Mesenchymal stem cell (in vitro differentiated cells and primary cell): ENCODE data around the gene ALK.

Source experiments
- DNase-seq: peaks from one replicate; pipeline ENCODE4 v3.0.0-alpha.2; 2013
- H2AFZ ChIP-seq: one replicate; pipeline ENCODE4 v1.6.1; 2013; ENCODE audit warnings: low read depth, mild to moderate bottlenecking, control low read depth, inconsistent platforms, low read length, moderate library complexity
- H2AK5ac ChIP-seq: 2 replicates; pipeline ENCODE4 v1.6.1; 2013; ENCODE audit warnings: low read length, moderate library complexity, mild to moderate bottlenecking, inconsistent platforms; ENCODE audit not compliant: severe bottlenecking
- H2BK120ac ChIP-seq: one replicate; pipeline ENCODE4 v1.6.1; 2013; ENCODE audit warnings: low read depth, mild to moderate bottlenecking, inconsistent platforms, low read length, moderate library complexity
- H2BK12ac ChIP-seq, 2 experiments: one replicate each; pipeline ENCODE4 v1.6.1; 2013; ENCODE audit warnings: inconsistent platforms in 2 of 2, low read length in 2 of 2, mild to moderate bottlenecking in 2 of 2, moderate library complexity in 2 of 2, control low read depth in 1 of 2
- H2BK15ac ChIP-seq: one replicate; pipeline ENCODE4 v1.6.1; 2013; ENCODE audit warnings: mild to moderate bottlenecking, low read depth, inconsistent platforms; ENCODE audit not compliant: poor library complexity, severe bottlenecking
- H2BK5ac ChIP-seq: 2 replicates; pipeline ENCODE4 v1.6.1; 2013; ENCODE audit warnings: low read depth, mild to moderate bottlenecking, low read length, control low read depth, inconsistent platforms; ENCODE audit not compliant: poor library complexity, severe bottlenecking
- H3K14ac ChIP-seq, 2 experiments: one replicate each; pipeline ENCODE4 v1.6.1; 2013; ENCODE audit warnings: inconsistent platforms in 2 of 2, low read length in 2 of 2, control low read depth in 1 of 2, mild to moderate bottlenecking in 1 of 2, moderate library complexity in 1 of 2
- H3K18ac ChIP-seq, 2 experiments: one replicate each; pipeline ENCODE4 v1.6.1; 2013; ENCODE audit warnings: inconsistent platforms in 2 of 2, low read length in 2 of 2, control low read depth in 1 of 2, low read depth in 1 of 2, mild to moderate bottlenecking in 1 of 2
- H3K23ac ChIP-seq, 2 experiments: one replicate each; pipeline ENCODE4 v1.6.1; 2013; ENCODE audit warnings: inconsistent platforms in 2 of 2, low read length in 2 of 2, mild to moderate bottlenecking in 2 of 2, moderate library complexity in 2 of 2, control low read depth in 1 of 2
- H3K27ac ChIP-seq: 2 replicates; pipeline ENCODE4 v1.5.1; 2013; ENCODE audit warnings: mild to moderate bottlenecking, moderate library complexity, low read length, control low read depth, inconsistent platforms; ENCODE audit not compliant: poor library complexity, severe bottlenecking
- H3K27me3 ChIP-seq, 2 experiments: 2 replicates each; pipeline versions ENCODE4 v1.6.1 to v1.7.0; 2013; ENCODE audit warnings: low read length in 2 of 2, mild to moderate bottlenecking in 2 of 2, moderate library complexity in 2 of 2, control low read depth in 1 of 2, inconsistent platforms in 1 of 2; ENCODE audit not compliant: control insufficient read depth in 1 of 2, insufficient read depth in 1 of 2
- H3K36me3 ChIP-seq, 2 experiments: 2 replicates each; pipeline versions ENCODE4 v1.6.1 to v1.7.0; 2013; ENCODE audit warnings: low read length in 2 of 2, control low read depth in 1 of 2, inconsistent platforms in 1 of 2, low read depth in 1 of 2, mild to moderate bottlenecking in 1 of 2; ENCODE audit not compliant: insufficient read depth in 2 of 2, control insufficient read depth in 1 of 2
- H3K4ac ChIP-seq, 2 experiments: one replicate each; pipeline ENCODE4 v1.6.1; 2013; ENCODE audit warnings: inconsistent platforms in 2 of 2, low read length in 2 of 2, mild to moderate bottlenecking in 2 of 2, moderate library complexity in 2 of 2, control low read depth in 1 of 2, low read depth in 1 of 2
- H3K4me1 ChIP-seq: 2 replicates; pipeline ENCODE4 v1.6.1; 2013; ENCODE audit warnings: low read depth, low read length, control low read depth; ENCODE audit not compliant: control insufficient read depth, insufficient read depth
- H3K4me2 ChIP-seq: 2 replicates; pipeline ENCODE4 v1.6.1; 2013; ENCODE audit warnings: low read length, mild to moderate bottlenecking, inconsistent platforms; ENCODE audit not compliant: poor library complexity, severe bottlenecking
- H3K4me3 ChIP-seq, 2 experiments: 2 replicates each; pipeline versions ENCODE4 v1.5.1 to v1.7.0; 2013; ENCODE audit warnings: low read length in 2 of 2, mild to moderate bottlenecking in 2 of 2, control low read depth in 1 of 2, low read depth in 1 of 2; ENCODE audit not compliant: insufficient read depth in 1 of 2
- H3K79me1 ChIP-seq: replicated peaks from 2 replicates; pipeline ENCODE4 v1.6.1; 2013; ENCODE audit warnings: mild to moderate bottlenecking, control low read depth, low read length, inconsistent platforms; ENCODE audit not compliant: poor library complexity, severe bottlenecking
- H3K9ac ChIP-seq: 2 replicates; pipeline ENCODE4 v1.7.0; 2013; ENCODE audit warnings: mild to moderate bottlenecking, low read length, moderate library complexity
- H3K9me3 ChIP-seq: 2 replicates; pipeline ENCODE4 v1.7.0; 2013; ENCODE audit warnings: mild to moderate bottlenecking, low read length; ENCODE audit not compliant: control insufficient read depth
- H4K8ac ChIP-seq: one replicate; pipeline ENCODE4 v1.6.1; 2013; ENCODE audit warnings: inconsistent platforms, mild to moderate bottlenecking, low read length, moderate library complexity
- H4K91ac ChIP-seq: one replicate; pipeline ENCODE4 v1.6.1; 2013; ENCODE audit warnings: mild to moderate bottlenecking, low read length, inconsistent platforms
- WGBS: methylation state at CpG from one replicate; pipeline ENCODE4 v1.1.7; 2013; ENCODE audit warnings: mixed read lengths; 5-methylcytosine and 5-hydroxymethylcytosine counted together

The ALK gene

GRCh38 chr2:29615183-29615582 is 306.2 kb downstream of the ALK start:
- Histone ChIP-seq H3K9me3 (no peaks in the 10 kb centered on the region), H3K4me3 (no peak overlapping the region), H2BK12ac (no peak overlapping the region), H3K14ac (no peak overlapping the region), H4K8ac (no peak overlapping the region), H3K36me3 (no peaks in the 10 kb centered on the region), H3K4ac (no peak overlapping the region), H3K79me1 (no peaks in the 10 kb centered on the region), H3K4me1 (no peaks in the 10 kb centered on the region), H2BK15ac (no peak overlapping the region), H2BK120ac (no peak overlapping the region), H2AFZ (no peak overlapping the region), H3K27ac (no peak overlapping the region), H3K23ac (no peak overlapping the region), H2AK5ac (no peak overlapping the region), H3K9ac (no peak overlapping the region), H2BK5ac (no peak overlapping the region), H4K91ac (no peak overlapping the region), H3K27me3 (no peaks in the 10 kb centered on the region), H3K4me2 (no peak overlapping the region), H3K18ac (no peak overlapping the region)
- 79% methylated on average over 2 of the region's 5 CpGs for WGBS
- no peak for DNase-seq

GRCh38 chr2:29614295-29614830 is 307.0 kb downstream of the ALK start:
- Histone ChIP-seq H4K8ac (no peak overlapping the region), H2BK15ac (no peak overlapping the region), H2BK120ac (no peak overlapping the region), H3K27ac (no peak overlapping the region), H2BK12ac (no peak overlapping the region), H3K4me2 (no peak overlapping the region), H3K4me3 (no peak overlapping the region), H3K18ac (no peak overlapping the region), H3K14ac (no peak overlapping the region), H4K91ac (no peak overlapping the region), H3K79me1 (no peaks in the 10 kb centered on the region), H3K9me3 (no peaks in the 10 kb centered on the region), H3K4me1 (no peaks in the 10 kb centered on the region), H3K27me3 (no peaks in the 10 kb centered on the region), H2AFZ (no peak overlapping the region), H2AK5ac (no peak overlapping the region), H2BK5ac (no peak overlapping the region), H3K4ac (no peak overlapping the region), H3K9ac (no peak overlapping the region), H3K36me3 (no peaks in the 10 kb centered on the region), H3K23ac (no peak overlapping the region)
- no peak for DNase-seq
- 77% methylated on average over 6 of the region's 6 CpGs for WGBS

- Histone ChIP-seq H3K9me3 (no peaks in the 10 kb centered on the region), H3K4me2 (no peak overlapping the region), H3K9ac (no peak overlapping the region), H3K4ac (no peak overlapping the region), H3K4me1 (no peaks in the 10 kb centered on the region), H2BK5ac (no peak overlapping the region), H3K4me3 (no peak overlapping the region), H3K36me3 (no peaks in the 10 kb centered on the region), H3K79me1 (no peaks in the 10 kb centered on the region), H3K27ac (no peak overlapping the region), H2AK5ac (no peak overlapping the region), H4K91ac (no peak overlapping the region), H3K23ac (no peak overlapping the region), H3K18ac (no peak overlapping the region), H3K14ac (peak overlapping the region in 1 of 2 experiments; percentile 15), H3K27me3 (no peaks in the 10 kb centered on the region), H2BK15ac (no peak overlapping the region), H2BK120ac (no peak overlapping the region), H2BK12ac (no peak overlapping the region), H4K8ac (no peak overlapping the region), H2AFZ (no peak overlapping the region)
- DNase-seq: no peak
- WGBS: 73% methylated on average over 8 of the region's 8 CpGs
Observed at GRCh38 chr2:29613792-29614266, 307.6 kb downstream of the ALK start.

- no peaks in the 10 kb centered on the region for H3K36me3 ChIP-seq
- H2BK120ac ChIP-seq: no peak overlapping the region
- H4K91ac ChIP-seq: no peak overlapping the region
- no peaks in the 10 kb centered on the region for H3K27me3 ChIP-seq
- H3K4me2 ChIP-seq: no peak overlapping the region
- DNase-seq: no peak
- no peak overlapping the region for H3K4ac ChIP-seq
- H2BK15ac ChIP-seq: no peak overlapping the region
- no peak overlapping the region for H3K18ac ChIP-seq
- no peak overlapping the region for H3K14ac ChIP-seq
- no peaks in the 10 kb centered on the region for H3K79me1 ChIP-seq
- H3K4me3 ChIP-seq: no peak overlapping the region
- H2AFZ ChIP-seq: no peak overlapping the region
- H3K9me3 ChIP-seq: no peaks in the 10 kb centered on the region
- no peak overlapping the region for H3K27ac ChIP-seq
- 90% methylated on average over 3 of the region's 3 CpGs for WGBS
- no peaks in the 10 kb centered on the region for H3K4me1 ChIP-seq
- no peak overlapping the region for H3K23ac ChIP-seq
- no peak overlapping the region for H4K8ac ChIP-seq
- no peak overlapping the region for H3K9ac ChIP-seq
- no peak overlapping the region for H2BK12ac ChIP-seq
- H2AK5ac ChIP-seq: no peak overlapping the region
- H2BK5ac ChIP-seq: no peak overlapping the region
Observed at GRCh38 chr2:29613067-29613466, 308.3 kb downstream of the ALK start.
